Hematopoietic multipotent progenitor cell (in vitro differentiated cells): Measurements from ENCODE around the gene KCNK10. TPM values are rescaled to one million over a fixed set of nuclear protein-coding genes. Genes with fewer than 3 reads are reported as not detected.
A peak's percentile ranks its signal among the peaks of the same experiment; 100 is the strongest.
"Not testable (repeated sequence)": the region's sequence is repeated elsewhere in the genome, so short reads cannot be mapped to it uniquely, and the experiment has no call there.

Experiments used
- DNase-seq, 3 donors: peaks; one replicate each; pipeline ENCODE4 v3.0.0-alpha.2; 2011 to 2015; ENCODE audit warnings: low read depth in 2 of 3, low spot score in 2 of 3
- total RNA-seq: library from RNA; depleted of rRNA; stranded (reverse); fragments of >200 nt; gene quantifications from one replicate; pipeline ENCODE4 v1.2.3, GENCODE V29; 2012

Gene KCNK10
- total RNA-seq, 1 donor: not detected

- no peak for DNase-seq
These were observed 51.9 kb downstream of the KCNK10 start for GRCh38 chr14:88271205-88271604.

GRCh38 chr14:88270776-88271175, 52.3 kb downstream of the KCNK10 start:
- no peak for DNase-seq

DNA sequence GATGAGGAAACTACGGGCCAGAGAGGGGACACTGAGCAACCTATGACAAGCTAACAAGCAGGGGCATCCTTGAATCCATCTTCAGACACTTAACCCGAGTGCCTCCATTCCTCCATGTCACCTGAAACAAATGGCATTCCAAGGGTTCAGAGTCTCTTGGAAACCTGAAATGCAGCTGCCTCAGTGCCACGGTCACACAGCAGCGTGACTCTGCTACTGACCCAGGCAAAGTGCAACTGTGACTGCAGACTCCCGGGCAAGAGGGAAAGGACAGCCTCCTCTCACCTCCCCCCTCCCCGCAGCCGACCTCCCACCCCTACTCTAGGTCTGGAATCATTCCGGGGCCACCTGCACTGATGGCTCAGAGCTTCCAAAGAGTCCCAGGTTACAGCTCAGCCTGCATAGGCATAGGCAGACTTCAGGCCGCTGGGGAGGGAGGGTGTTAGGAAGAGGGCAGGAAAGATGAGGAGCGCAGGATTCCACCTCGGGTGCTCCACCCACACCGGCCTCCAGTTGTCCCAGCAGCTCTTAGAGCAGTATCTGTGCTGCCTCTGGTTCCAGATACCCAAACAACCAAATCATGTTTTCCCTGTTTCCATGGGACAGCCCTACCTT, 53.2 kb downstream of the KCNK10 start:
- no peak for DNase-seq

GRCh38 chr14:88266474-88266873, 56.6 kb downstream of the KCNK10 start:
- no peak for DNase-seq

DNA sequence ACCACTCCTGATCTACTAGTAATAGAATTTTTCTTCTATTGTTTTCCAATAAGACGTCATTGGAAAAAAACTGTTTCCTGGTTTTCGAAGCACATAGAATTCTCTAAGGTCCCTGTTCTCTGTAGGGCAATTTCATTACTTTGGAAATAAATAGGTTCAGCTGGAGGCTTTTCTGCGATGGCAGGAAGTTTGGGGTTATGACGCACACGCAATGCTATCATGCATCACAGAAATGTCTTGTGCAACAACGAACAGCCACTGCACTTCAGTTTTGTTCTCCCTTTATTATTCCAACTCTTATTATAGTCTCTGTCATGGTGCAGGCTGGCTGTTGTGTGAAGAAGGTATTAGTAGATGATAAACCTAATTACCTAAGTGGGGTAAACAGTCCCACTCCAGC, 59.0 kb downstream of the KCNK10 start:
- no peak for DNase-seq

DNA sequence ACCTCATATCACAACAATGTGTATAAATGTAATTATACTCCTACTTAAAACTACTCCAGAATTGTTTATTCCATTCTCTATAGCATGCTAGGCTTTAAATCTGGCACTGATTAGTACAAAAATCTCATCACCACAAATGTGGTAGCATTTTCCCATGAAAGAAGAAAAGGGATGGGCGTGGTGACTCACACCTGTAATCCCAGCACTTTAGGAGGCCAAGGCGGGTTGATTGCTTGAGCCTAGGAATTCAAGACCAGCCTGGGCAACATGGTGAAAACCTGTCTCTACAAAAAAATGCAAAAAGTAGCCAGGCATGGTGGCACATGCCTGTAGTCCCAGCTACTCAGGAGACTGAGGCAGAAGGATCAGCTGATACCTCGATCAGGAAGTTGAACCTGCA, 61.8 kb downstream of the KCNK10 start:
- not testable (repeated sequence) for DNase-seq

- DNase-seq: no peak
These were observed 65.0 kb downstream of the KCNK10 start for GRCh38 chr14:88258021-88258420.

DNA sequence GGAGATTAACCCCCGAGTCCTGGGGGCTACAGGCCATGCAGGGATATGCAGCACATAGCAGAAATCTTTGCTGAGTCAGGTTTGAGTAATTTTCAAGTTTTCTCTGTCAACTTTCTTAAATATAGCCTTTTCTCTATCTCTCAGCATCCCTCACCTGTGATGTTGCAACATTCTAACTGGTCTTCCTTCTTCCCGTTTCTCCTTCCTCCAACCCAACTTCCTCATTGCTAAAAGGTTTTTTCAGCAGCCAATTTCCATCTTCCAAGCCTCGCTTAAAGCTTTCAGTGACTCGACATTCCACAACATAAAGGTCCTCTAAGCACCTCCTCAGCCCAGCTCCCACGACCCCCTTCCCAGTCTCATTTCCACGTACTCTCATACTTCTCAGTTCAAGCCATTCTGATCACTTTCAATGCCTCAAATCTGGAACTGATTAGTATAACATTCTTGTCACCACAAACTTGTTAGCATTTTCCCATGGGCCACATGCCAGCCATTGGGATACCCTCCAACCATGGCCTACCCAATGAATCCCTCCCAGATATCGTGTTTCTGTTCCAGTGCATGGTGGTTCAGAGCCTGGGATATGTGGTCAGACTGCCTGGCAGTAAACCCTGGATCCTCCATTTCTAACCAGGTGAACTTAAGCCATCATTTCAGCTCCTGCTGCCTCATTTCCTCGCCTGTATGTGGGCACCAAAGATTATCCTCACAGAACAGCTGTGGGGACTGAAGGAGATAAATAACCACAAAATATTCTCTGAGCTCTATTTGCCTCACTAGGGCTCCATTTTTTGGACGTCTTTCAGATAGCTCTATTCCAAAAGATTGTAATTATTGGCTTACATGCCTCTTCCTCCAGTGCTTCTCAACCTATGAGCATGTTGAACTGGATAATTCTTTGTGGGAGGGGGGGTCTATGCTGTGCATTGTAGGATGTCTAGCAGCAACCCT, 65.8 kb downstream of the KCNK10 start:
- peak in 2 of 3 donors; percentile 22 to 31 for DNase-seq

- no peak for DNase-seq
These were observed 67.3 kb downstream of the KCNK10 start for GRCh38 chr14:88255798-88256197.

GRCh38 chr14:88255196-88255595, 67.9 kb downstream of the KCNK10 start:
- no peak for DNase-seq

GRCh38 chr14:88252498-88252897, 70.6 kb downstream of the KCNK10 start:
- no peak for DNase-seq

DNA sequence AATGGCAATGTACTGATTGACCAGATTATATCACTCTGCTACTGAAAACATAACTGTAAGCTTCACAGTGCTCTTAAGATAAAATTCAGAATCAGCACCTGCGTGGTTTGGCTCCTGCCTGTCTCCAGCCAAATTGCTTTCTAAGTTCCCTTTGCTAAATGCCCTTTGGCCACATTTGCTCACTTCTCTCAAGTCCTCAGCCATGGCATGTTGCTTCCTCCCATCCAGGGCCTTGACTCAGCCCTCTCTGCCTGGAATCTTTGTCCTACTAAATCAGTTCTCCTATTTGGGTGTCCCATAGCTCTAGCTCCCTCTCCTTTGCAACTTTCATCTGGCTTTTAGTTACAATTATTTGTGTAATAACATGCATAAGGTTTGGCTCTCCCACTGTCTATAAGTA, 71.4 kb downstream of the KCNK10 start:
- no peak for DNase-seq

DNA sequence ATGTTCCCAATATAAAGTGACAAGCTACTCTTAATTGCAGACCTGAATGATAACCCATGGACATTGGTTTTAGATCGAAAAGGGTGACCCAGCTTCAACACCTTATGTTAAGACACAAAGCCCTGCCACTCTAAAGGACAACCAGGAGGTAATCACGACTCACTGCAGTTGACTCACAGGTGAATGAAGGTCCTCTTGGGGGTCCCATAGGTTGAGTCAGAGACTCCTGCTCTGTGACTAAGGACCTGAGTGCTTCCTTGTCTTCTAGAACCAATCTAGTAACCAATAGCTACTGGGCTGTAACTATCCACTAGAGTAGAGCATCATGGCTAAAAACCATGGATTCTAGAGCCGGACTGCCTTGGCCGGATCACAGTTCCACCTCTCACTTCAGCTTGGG, 73.8 kb downstream of the KCNK10 start:
- no peak for DNase-seq

- peak in 2 of 3 donors; percentile 32 to 38 for DNase-seq
These were observed 74.5 kb downstream of the KCNK10 start for GRCh38 chr14:88248606-88249005.

DNA sequence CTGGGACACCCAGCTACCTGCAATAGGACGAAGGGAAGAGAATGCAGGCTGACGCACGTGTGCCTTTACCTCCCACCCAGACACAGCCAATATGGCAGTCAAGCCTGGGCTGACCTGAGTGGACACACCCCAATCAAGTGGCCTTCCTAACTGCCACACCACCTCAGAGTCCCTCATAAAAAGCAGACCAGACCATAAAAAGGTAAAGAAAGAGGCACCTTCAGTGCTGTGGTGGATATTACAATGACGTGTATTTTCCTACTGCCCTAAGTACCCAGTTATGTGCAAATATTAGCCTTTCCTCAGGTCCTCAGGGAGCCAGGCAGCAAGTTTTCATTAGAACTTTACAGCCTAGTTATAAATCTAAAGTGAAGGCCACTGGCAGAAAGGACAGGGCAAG, 75.8 kb downstream of the KCNK10 start:
- DNase-seq: no peak

GRCh38 chr14:88245321-88245720, 77.7 kb downstream of the KCNK10 start:
- no peak for DNase-seq

GRCh38 chr14:88243946-88244345, 79.1 kb downstream of the KCNK10 start:
- DNase-seq: peak in 2 of 3 donors; percentile 14 to 44

DNA sequence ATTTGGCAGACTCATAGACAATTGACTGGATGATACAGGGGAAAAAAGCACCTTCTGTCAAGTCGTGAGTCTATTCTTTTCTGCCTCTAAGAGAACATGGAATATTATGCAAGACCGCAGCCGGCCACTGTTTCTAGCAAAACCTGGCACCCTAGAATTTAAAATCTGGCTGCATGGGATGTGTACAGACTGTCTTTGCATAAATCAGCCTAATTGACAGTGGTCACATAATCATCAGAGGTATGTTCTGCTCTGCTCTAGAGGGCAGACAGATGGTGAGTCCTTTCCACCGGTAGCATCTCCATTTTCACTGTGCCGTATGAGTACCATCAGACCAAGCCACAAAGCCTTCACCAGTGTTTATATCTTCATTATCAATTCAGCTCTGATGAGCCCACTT, 80.6 kb downstream of the KCNK10 start:
- no peak for DNase-seq

- no peak for DNase-seq
These were observed 81.3 kb downstream of the KCNK10 start for GRCh38 chr14:88241810-88242209.

DNA sequence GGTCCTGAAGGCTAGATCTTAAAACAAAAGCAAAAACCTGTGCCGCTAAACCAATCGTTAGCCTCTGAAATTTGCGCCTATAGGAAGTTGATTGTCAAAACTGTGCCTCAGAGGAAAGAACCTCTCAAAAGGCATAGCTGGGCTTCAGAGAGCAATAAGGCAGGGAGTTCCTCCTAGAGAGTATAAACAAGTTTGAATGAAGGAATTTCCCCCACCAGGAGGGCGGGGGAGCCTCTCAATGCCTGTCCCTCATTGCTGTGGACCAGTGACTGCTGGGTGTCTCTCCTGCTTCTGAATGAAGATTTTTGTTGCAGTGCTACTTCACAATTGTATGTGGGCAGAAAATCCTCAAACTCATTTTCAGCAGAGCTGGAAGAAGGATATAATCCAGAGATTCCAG, 88.6 kb downstream of the KCNK10 start:
- no peak for DNase-seq

DNA sequence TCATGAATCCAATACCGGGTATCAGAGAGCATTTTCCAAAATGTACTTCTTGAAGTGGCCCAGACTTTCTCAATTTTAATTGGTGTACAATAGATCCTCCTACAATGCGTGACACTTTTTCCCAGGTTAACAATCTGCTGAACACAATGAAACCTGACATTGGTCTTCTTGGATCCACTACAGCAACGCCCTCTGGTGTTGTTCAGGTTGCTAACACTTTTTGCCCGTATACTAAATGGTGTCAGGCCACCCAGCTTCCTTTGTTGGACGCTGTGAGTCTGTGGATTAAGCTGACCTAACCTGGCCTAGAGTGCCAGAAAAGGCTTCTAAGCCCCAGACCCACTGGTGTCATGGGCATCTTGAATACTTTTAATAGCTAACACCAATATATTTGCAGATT, 89.2 kb downstream of the KCNK10 start:
- DNase-seq: peak in 1 of 3 donors; percentile 8

DNA sequence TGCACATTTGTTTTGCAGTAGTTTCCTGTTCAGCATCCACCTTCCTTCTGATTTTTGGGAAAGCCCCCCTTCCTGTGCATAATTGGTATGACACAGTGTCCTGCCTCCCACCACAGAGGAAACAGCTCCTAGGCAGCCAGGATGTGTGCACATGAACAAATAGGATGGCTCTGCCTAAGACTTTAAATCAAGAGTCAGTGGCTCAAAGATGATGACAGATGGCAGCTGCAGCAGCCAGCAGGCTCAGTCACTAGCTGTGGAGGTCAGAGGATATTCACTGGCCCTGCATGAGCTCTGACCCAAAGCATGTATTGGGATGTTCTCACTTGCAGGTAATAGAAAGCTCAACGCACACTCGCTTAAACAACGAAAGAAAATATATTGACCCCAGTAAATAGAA, 90.3 kb downstream of the KCNK10 start:
- DNase-seq: peak in 2 of 3 donors; percentile 44 to 74
